GM12878 (cell line): ENCODE data around the gene PRKAG2. TPM values are rescaled to one million over a fixed set of nuclear protein-coding genes. Genes with fewer than 3 reads are reported as not detected.

ENCODE experiments used
- ATAC-seq: fragments of 200-7000 bp; cut with Tn5 transposase; 3 replicates; pipeline ENCODE4 v1.9.1; 2020; ENCODE audit warnings: mild to moderate bottlenecking, moderate library complexity
- BruUV-seq: library from RNA; stranded (reverse); fragments of 400-500 nt; replicated peaks from 2 replicates; lab custom pipeline; 2021; lab: Mats Ljungman, UMichigan
- CTCF ChIA-PET: fragments of 300-600 bp; sonication (Branson Sonifier 250); formaldehyde crosslinking; extraction: SDS; loops from one replicate; lab custom pipeline; 2021; ENCODE audit warnings: inconsistent platforms; lab: Yijun Ruan, JAX
- POLR2A ChIA-PET: fragments of 350-600 bp; formaldehyde crosslinking; extraction: SDS; loops from one replicate; lab custom pipeline; 2021; ENCODE audit warnings: inconsistent platforms; lab: Charles Lee
- RAD21 ChIA-PET: fragments of 300-600 bp; sonication (Branson Sonifier 250); formaldehyde crosslinking; loops from one replicate; lab custom pipeline; 2023; ENCODE audit warnings: antibody characterized with exemption; ENCODE audit not compliant: unreplicated experiment; lab: Charles Lee
- SMC1A ChIA-PET: fragments of 300-600 bp; sonication (Branson Sonifier 250); formaldehyde crosslinking; loops from one replicate; lab custom pipeline; 2023; ENCODE audit not compliant: unreplicated experiment, uncharacterized antibody; lab: Charles Lee
- DNase-seq: peaks from one replicate; pipeline ENCODE4 v3.0.0-alpha.2; 2011; ENCODE audit warnings: low read depth, low spot score
- FAIRE-seq: peaks from 3 replicates; lab custom pipeline; 2011; peaks lifted over from hg19 to GRCh38; lab: Jason Lieb, UNC
- H2AFZ ChIP-seq: 2 replicates; pipeline ENCODE4 v1.6.0; 2011; ENCODE audit warnings: low read depth, low read length, control low read depth; ENCODE audit not compliant: control insufficient read depth
- H3K27ac ChIP-seq: 2 replicates; pipeline ENCODE4 v1.5.1; 2011; ENCODE audit warnings: control low read depth; ENCODE audit not compliant: control insufficient read depth, insufficient read depth
- H3K27me3 ChIP-seq, 2 experiments: replicated peaks in 1 of 2; 2 replicates each; pipeline versions ENCODE4 v1.6.0 to v1.6.1; 2011; ENCODE audit warnings: low read length in 1 of 2; ENCODE audit not compliant: control insufficient read depth in 2 of 2, insufficient read depth in 2 of 2
- H3K36me3 ChIP-seq, 2 experiments: 2 replicates each; pipeline ENCODE4 v1.5.1; 2011; ENCODE audit warnings: low read length in 1 of 2; ENCODE audit not compliant: control insufficient read depth in 2 of 2, insufficient read depth in 2 of 2
- H3K4me1 ChIP-seq: 2 replicates; pipeline ENCODE4 v1.6.1; 2011; ENCODE audit warnings: mild to moderate bottlenecking, low read length, moderate library complexity, mixed read lengths; ENCODE audit not compliant: control insufficient read depth, insufficient read depth
- H3K4me2 ChIP-seq: 2 replicates; pipeline ENCODE4 v1.6.0; 2011; ENCODE audit warnings: control low read depth; ENCODE audit not compliant: control insufficient read depth, insufficient read depth
- H3K4me3 ChIP-seq: fragments of 200-600 bp; sonication (generic); 2 replicates; pipeline ENCODE4 v1.5.1; 2016
- H3K79me2 ChIP-seq: 2 replicates; pipeline ENCODE4 v1.6.0; 2011; ENCODE audit warnings: low read length; ENCODE audit not compliant: control insufficient read depth, insufficient read depth
- H3K9ac ChIP-seq: 2 replicates; pipeline ENCODE4 v1.8.0; 2011; ENCODE audit warnings: low read length, control low read depth, mixed read lengths; ENCODE audit not compliant: control insufficient read depth, insufficient read depth
- H3K9me3 ChIP-seq: replicated peaks from 3 replicates; pipeline ENCODE4 v1.5.1; 2011; ENCODE audit warnings: mild to moderate bottlenecking, low read length; ENCODE audit not compliant: control insufficient read depth, insufficient read depth
- H4K20me1 ChIP-seq: 2 replicates; pipeline ENCODE4 v1.6.0; 2011; ENCODE audit not compliant: control insufficient read depth, insufficient read depth
- CHD4 ChIP-seq: fragments of 200-600 bp; sonication (generic); IDR thresholded peaks from 2 replicates; pipeline ENCODE4 v1.6.1; 2016; ENCODE audit warnings: mild to moderate bottlenecking
- CUX1 ChIP-seq: IDR thresholded peaks from 2 replicates; pipeline ENCODE4 v1.6.1; 2012; ENCODE audit warnings: improper control_type of control experiment, low read depth, low read length; ENCODE audit not compliant: insufficient replicate concordance
- ELK1 ChIP-seq: IDR thresholded peaks from 2 replicates; pipeline ENCODE4 v1.6.1; 2012; ENCODE audit warnings: low read depth, low read length, improper control_type of control experiment
- HCFC1 ChIP-seq: fragments of 150-350 bp; IDR thresholded peaks from 2 replicates; pipeline ENCODE4 v1.6.1; 2014; ENCODE audit warnings: low read length
- PRDM15 ChIP-seq: fragments of 450-650 bp; formaldehyde crosslinking; IDR thresholded peaks from 2 replicates; pipeline ENCODE4 v1.4.0; 2020; ENCODE audit warnings: mild to moderate bottlenecking, moderate library complexity
- RELA ChIP-seq: fragments of 450-650 bp; IDR thresholded peaks from 2 replicates; pipeline ENCODE4 v1.8.0; 2014; ENCODE audit warnings: borderline replicate concordance; ENCODE audit not compliant: partially characterized antibody
- TARDBP ChIP-seq: IDR thresholded peaks from 2 replicates; pipeline ENCODE4 v1.6.1; 2016; ENCODE audit warnings: borderline replicate concordance
- TCF3 ChIP-seq: IDR thresholded peaks from 2 replicates; pipeline ENCODE4 v1.6.1; 2012; ENCODE audit warnings: low read depth, mild to moderate bottlenecking, low read length, borderline replicate concordance; ENCODE audit not compliant: insufficient read depth
- USF2 ChIP-seq: IDR thresholded peaks from 2 replicates; pipeline ENCODE4 v1.6.1; 2011; ENCODE audit warnings: low read depth, low read length, improper control_type of control experiment, borderline replicate concordance
- ZNF274 ChIP-seq: IDR thresholded peaks from one replicate; pipeline ENCODE4 v1.8.0; 2011; ENCODE audit not compliant: insufficient read length, insufficient read depth
- in situ Hi-C: fragments of 300-500 bp; cut with MboI; formaldehyde crosslinking; loops from 9 replicates; pipeline ENCODE4 v1.14.3; 2018; ENCODE audit warnings: mixed read lengths
- intact Hi-C: fragments of 100-400 bp; cut with micrococcal nuclease; formaldehyde crosslinking; loops from one replicate; pipeline ENCODE4 v1.14.2; 2022; ENCODE audit not compliant: unreplicated experiment
- polyA plus RNA-seq, 11 experiments: library from polyadenylated mRNA; depleted of rRNA in 4 of 11; unstranded in 6 of 11; stranded (reverse) in 5 of 11; fragments of >200 nt; fragmentation: Nextera tagmentation in 4 of 11; fragmentation: Illumina TruSeq in 1 of 11; extraction: Ambion mirVana in 4 of 11; extraction: Trizol in 1 of 11; gene quantifications; 1 replicate in 1 of 11; 2 replicates in 10 of 11; pipeline versions ENCODE4 v1.2.1 to v1.2.3, GENCODE V29; 2011 to 2016; ENCODE audit warnings: inconsistent platforms in 2 of 11, missing spikeins in 2 of 11, low read depth in 1 of 11
- total RNA-seq, 4 experiments: library from RNA; depleted of rRNA in 3 of 4; stranded (reverse); fragments of >200 nt in 3 of 4; fragmentation: Illumina TruSeq in 1 of 4; extraction: Trizol in 1 of 4; gene quantifications; 2 replicates each; pipeline versions ENCODE4 v1.2.1 to v1.2.3, GENCODE V29; 2013 to 2021
- TF ChIP-seq, protein P1 (sequence below): fragments of 450-650 bp; IDR thresholded peaks from 2 replicates; pipeline ENCODE4 v1.6.1; 2018; ENCODE audit warnings: borderline replicate concordance, mild to moderate bottlenecking; ENCODE audit not compliant: partially characterized antibody

The PRKAG2 gene
- total and polyA plus RNA-seq, 10 of the 15 experiments (the other 5 are each of a cell fraction or from before 2014, with no cell fraction given) = 3.4 to 8.9 (median 6.8) TPM

- Histone ChIP-seq H3K79me2 (no peaks in the 10 kb centered on the region), H4K20me1 (no peaks in the 10 kb centered on the region), H2AFZ (no peak overlapping the region), H3K4me2 (no peak overlapping the region), H3K27ac (no peak overlapping the region), H3K4me1 (no peaks in the 10 kb centered on the region), H3K36me3 (no peaks in the 10 kb centered on the region), H3K9me3 (peaks cover 2% of the 10 kb centered on the region; the same call in 2 of the 3 replicates), H3K27me3 (no peaks in the 10 kb centered on the region; a peak in 1 of 4 replicates), H3K4me3 (no peak overlapping the region), H3K9ac (no peak overlapping the region)
- ChIA-PET POLR2A (no interaction called here), RAD21 (no interaction called here), SMC1A (no interaction called here), CTCF (no interaction called here)
- in situ Hi-C loops (no loop called here), intact Hi-C loops (no loop called here)
- no peak for DNase-seq
- no TSS peak for BruUV-seq
- no peak for ATAC-seq
- FAIRE-seq = no peak
- TF ChIP-seq PRDM15 (CRISPR knock-in tag) = no peak
- TF ChIP-seq ZNF274 = no peak
- TF ChIP-seq HCFC1 = no peak
- TF ChIP-seq TARDBP = no peak
- no peak for TF ChIP-seq USF2
- TF ChIP-seq RELA = no peak
- no peak for TF ChIP-seq CHD4
- TF ChIP-seq ELK1 = no peak
- TF ChIP-seq CUX1 = no peak
- TF ChIP-seq, protein P1, sequence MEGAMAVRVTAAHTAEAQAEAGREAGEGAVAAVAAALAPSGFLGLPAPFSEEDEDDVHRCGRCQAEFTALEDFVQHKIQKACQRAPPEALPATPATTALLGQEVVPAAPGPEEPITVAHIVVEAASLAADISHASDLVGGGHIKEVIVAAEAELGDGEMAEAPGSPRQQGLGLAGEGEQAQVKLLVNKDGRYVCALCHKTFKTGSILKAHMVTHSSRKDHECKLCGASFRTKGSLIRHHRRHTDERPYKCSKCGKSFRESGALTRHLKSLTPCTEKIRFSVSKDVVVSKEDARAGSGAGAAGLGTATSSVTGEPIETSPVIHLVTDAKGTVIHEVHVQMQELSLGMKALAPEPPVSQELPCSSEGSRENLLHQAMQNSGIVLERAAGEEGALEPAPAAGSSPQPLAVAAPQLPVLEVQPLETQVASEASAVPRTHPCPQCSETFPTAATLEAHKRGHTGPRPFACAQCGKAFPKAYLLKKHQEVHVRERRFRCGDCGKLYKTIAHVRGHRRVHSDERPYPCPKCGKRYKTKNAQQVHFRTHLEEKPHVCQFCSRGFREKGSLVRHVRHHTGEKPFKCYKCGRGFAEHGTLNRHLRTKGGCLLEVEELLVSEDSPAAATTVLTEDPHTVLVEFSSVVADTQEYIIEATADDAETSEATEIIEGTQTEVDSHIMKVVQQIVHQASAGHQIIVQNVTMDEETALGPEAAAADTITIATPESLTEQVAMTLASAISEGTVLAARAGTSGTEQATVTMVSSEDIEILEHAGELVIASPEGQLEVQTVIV = no peak
- TF ChIP-seq TCF3 = no peak
These were observed 232.4 kb downstream of the PRKAG2 start for GRCh38 chr7:151644554-151644953.
